Stimulated activated CD4-positive, alpha-beta T cell treated with anti-CD3 and anti-CD28 coated beads, TNF-alpha, amount 100 ng/mL, for 48 hours (primary cell): ENCODE results near the gene SLC35E2B.
"Not testable (repeated sequence)": the region's sequence is repeated elsewhere in the genome, so short reads cannot be mapped to it uniquely, and the experiment has no call there.

ENCODE experiments used
- DNase-seq, 3 donors: peaks; one replicate each; pipeline ENCODE4 v3.0.0-alpha.2; 2020; ENCODE audit warnings: low read depth in 3 of 3

SLC35E2B gene

DNA sequence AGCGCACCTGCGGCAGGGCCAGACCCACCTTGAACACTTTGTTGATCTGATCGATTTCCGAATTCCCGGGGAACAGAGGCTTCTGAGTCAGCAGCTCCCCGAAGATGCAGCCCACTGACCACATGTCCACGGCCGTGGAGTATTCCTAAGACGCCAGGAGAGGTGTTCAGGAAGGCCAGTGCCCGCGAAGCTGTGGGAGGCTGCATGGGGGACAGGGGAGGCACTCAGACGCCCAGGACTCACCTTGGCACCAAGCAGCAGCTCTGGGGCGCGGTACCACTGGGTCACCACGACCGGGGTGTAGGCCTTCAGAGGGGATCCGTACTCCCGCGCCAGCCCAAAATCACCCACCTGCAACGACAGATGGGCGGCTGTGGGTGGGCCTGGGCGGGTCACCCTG lies 11.2 kb upstream of the SLC35E2B start:
- no peak for DNase-seq

DNA sequence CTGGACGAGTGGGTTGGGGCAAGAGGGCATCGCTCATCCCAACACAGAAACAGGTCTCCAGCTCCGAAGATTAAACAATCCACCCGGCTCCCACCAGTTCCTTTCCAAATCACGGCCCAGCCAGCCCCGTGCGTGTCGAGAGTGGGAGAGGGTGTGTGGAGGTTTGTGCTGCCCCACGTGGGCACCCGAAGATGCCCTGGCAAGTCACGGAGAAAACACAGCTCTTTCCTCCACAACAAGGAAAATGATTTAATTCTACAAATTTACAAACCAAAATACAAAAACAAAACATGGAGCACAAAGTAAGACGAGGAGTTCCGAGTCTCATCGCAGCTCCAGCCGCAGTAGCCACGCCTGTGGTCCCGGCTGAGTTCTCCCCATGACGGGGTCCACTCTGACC lies 9.9 kb upstream of the SLC35E2B start:
- not testable (repeated sequence) for DNase-seq

DNA sequence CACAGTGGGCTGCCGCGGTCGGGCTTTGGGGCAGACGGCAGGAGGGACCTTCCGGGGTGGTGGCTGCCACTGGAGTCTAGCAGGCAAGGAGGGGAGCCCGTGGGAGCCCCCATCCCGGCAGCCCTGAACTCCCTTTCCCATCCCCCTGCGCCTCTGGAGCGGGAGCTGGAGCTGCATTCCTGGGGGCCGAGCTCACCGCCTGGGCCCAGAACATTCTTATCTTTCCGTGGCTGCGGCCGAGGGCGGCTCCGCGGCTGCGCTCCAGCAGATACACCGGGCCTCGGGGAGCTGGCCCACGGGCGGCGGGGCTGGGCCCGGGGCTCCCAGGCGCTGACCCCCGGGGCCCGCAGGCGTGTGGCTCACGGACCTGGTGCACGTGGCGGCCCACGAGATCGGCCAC lies 8.0 kb upstream of the SLC35E2B start:
- DNase-seq = not testable (repeated sequence)

DNA sequence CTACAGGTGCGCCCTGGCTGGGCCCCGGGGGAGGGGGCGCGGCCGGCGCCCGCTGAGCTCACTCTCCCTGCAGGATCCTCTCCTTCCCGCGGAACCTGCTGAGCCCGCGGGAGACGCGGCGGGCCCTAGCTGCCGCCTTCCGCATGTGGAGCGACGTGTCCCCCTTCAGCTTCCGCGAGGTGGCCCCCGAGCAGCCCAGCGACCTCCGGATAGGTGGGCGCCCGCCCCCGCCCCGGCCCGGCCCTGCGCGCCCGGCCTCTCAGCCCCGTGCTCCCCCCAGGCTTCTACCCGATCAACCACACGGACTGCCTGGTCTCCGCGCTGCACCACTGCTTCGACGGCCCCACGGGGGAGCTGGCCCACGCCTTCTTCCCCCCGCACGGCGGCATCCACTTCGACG lies 7.5 kb upstream of the SLC35E2B start:
- DNase-seq = not testable (repeated sequence)

DNA sequence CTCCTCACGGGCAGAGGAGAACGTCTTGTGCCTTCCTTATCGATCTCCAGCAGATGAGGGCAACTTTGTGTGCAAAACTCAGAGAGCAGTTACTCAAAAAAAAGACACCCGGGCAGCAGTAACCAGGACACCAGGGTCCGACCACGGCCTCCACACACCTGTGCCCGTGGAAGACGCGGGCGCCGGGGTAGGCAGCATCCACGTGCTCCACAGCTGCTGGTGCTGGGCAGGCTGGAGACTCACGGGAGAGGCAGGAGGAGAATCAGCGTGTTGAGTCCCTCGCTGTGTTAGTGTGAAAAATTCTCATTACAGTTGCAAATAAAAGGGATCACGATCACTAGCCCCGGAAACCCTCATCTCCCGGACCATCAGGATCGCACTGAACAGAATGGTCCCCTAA lies 6.5 kb upstream of the SLC35E2B start:
- not testable (repeated sequence) for DNase-seq

DNA sequence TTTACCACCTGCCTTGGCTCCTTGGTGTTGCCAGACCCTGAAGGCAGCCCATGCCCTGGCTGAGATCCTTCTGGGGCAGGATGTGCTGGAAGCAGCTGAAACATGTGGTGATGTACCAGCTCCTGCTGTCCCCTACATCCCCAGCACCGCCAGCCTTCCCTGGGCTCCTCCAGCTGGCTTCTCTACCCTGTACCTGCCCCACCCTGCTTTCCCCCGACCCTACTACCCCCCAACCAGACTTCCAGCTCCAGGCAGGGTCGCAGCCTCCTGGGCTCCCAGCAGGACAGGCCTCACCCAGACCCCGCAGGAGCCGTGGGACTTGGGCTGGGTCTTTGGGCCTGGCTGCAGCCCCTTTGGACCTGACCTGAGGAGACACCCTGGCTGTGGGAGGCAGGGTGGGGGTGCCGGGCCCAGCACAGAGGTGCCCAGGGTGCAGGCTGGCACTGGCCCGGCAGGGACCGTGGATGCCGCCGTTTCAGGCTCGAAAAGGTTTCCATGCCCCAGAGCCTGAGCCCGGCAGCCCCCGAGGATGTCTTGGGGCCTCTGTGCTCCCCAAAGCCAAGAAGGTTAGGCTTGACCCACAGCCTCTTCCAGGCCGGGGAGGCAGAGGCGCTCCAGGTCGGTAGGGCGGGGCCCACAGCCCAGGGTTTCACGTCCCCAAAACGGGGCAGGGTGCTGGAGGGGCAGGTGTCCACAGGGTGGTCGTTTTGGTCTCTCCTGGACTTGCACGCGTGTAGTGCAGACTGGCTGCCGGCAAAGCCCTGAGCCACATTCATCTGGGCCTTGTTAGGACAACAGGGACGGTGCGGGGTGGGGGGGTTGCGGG lies 5.0 kb upstream of the SLC35E2B start:
- not testable (repeated sequence) for DNase-seq

DNA sequence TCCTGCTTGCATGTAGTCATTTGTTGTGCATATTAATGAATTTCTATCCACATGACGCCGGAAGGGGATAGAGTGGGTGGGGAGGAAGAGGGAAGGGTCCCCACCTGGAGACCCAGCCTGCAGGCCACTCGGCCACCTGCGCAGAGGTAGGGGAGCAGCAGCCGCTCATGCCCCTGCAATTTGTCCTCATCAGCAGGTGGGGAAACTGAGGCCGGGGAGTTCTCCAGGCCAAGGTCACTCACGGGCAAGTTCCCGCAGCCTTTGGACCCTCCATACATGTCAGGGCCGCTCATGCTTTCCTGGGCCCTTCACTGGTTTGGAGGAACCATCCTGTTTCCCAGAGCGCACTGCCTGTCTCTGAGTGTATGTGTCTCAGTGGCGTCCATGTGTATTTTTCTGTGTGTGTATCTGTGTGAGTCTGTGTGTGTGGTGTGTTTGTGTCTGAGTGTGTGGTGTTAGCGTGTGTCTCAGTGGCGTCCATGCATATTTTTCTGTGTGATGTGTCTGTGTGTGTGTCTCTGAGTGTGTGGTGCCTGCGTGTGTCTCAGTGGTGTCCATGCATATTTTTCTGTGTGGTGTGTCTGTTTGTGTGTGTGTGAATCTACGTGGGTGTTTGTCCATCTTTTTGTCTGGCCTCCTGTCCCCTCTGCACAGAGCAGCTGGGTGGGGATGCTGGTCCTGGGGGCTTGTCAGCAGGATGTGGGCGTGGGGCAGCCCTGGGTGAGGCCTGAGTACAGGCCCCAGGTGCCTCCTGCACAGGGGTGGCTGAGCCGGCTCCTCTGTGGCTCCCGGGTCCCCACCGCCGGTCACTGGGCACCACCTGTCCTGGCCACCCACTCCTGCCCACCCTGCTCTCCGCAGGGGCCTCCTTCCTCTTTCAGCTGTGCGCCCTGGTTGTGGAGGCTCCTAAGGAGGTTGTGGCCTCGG lies 4.1 kb upstream of the SLC35E2B start:
- DNase-seq = not testable (repeated sequence)

DNA sequence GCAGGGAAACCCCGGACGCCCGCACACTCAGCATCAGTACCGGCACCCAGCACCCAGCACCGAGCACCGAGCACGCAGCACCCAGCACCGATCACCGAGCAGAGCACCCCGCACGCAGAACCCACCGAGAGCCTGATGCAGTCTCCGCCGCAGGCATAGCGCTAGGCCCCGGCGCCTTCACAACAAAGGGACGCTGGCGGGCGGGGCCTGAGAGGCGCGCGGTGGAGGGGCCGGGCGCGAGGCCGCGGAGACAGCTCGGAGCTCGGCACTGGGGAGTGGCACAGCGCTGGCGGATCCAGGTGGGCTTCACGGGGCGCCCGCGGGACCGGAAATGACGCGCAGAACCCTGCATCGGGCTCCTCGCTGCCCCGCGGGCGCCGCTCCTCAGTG lies 276 bp downstream of the SLC35E2B start:
- DNase-seq = peak in 2 of 3 donors; percentile 67 to 74

DNA sequence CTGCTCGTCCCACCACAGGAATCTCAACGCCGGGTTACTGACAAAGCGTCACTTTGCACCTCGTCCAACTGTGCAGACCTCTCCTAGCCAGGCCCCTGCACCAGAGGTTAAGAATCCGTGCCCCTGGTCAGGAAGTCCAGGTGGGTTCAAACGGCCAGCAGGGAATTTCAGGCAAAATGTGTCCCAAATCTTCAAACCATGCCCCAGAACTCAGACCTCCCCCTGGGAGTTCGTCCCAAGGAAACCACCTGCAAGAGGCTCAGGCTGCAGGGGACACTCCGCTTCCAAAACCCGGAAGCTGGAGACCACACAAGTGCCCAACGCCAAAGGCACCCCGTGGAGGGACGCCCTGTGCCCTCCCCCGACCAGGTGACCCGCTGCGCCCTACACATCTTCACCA lies 1.2 kb downstream of the SLC35E2B start:
- not testable (repeated sequence) for DNase-seq

DNA sequence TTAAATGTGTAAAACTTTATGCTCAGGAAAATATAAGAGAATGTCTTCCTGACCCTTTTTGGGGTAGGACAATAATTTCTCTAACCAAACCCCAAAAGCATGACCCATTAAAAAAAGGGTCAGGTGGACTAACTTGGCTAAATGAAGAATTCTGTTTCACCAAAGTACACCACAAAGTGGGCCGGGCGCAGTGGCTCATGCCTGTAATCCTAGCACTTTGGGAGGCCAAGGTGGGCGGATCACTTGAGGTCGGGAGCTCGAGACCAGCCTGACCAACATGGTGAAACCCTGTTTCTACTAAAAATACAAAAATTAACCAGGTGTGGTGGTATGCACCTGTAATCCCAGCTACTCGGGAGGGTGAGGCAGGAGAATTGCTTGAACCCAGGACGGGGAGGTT lies 3.1 kb downstream of the SLC35E2B start:
- DNase-seq = not testable (repeated sequence)

DNA sequence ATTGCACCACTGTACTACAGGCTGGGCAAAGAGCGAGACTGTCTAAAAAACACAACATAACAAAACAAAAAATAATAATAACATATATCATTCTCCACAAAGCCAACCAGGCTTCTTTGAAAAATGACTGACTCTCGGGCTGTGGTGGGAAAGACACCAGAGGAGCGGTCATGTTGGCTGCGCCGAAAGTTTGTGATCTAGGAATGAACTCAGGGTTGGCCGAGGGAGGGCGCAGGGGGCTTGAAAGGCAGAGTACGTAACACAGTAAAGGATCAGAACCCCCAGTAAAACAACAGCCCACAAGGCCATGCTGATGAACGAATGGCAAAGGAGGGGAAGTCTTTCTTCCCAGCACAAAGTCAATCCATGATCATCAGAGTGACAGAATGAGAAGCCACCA lies 4.7 kb downstream of the SLC35E2B start:
- DNase-seq = no peak

DNA sequence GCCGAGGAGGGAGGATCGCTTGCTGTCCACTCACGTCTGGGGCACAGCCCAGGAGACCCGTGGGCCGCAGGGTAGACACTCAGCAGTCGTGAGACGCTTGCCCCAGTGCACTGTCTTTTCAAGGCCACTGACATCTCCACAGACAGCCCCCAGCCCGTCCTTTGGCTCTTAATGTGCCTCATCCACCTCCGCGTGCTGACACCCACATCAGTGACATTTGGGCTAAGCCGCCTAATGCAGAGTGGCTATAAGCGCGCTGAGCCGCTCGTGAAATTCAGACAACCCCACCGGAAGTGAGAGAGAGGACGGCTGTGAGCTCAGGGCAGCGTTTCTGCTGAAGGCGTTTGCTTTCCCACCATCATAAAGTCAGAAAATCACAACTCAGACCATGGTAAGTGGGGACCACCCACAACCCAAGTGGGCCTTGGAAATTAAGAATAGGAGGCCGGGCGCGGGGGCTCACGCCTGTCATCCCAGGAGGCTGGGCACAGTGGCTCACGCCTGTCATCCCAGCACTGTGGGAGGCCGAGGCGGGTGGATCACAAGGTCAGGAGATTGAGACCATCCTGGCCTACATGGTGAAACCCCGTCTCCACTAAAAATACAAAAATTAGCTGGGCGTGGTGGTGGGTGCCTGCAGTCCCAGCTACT lies 8.4 kb downstream of the SLC35E2B start:
- no peak for DNase-seq

DNA sequence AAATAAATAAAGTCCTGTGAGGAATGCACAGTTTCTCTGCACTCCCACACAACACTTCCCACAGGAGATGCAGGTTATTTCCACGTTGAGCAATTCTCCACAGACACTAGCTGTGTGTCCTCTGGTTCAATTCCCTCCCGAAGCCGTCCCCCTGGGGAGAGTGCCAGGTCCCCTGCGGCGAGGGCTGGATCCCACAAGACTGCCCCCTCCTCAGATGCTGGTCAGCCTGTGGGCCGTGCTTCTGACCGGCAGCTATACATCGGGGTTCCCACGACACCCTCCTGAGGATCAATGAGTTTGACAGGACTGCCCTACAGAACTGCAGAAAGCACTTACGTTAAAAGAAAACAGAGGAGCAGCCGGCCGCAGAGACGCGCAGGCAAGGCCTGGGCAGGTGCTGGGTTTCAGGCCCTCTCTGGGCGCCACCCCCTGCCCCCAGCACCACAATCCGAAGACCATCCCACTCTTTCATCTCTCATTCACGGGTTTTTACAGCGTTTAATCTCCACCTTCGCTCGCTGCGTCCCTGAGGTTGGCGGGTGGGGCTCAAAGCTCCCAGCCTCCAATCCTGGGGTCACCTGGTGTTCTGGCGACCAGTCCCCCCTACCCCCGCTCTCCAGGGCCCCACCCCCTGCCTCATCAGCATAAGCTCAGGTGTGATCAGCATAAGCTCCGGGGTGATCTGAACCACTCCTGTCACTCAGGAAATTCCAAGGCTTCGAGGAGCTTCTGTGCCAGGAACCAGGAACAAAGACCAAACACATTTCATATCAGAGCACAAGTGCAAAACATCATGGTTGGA lies 9.3 kb downstream of the SLC35E2B start:
- no peak for DNase-seq

DNA sequence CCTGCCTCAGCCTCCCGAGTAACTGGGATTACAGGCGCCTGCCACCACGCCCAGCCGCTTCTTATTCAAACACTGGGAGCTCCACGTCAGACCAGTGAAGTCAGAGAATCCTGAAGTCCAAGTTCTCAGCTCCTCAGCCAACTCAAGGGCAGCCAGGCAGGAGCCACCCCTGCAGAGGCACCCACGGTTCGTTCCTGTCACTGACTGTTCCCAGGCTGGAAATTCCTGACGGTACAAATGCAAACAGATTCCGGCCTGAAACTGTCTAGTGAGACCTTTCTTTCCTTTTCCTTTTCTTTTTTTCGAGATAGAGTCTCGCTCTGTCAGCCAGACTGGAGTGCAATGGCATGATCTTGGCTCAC lies 11.7 kb downstream of the SLC35E2B start:
- no peak for DNase-seq

DNA sequence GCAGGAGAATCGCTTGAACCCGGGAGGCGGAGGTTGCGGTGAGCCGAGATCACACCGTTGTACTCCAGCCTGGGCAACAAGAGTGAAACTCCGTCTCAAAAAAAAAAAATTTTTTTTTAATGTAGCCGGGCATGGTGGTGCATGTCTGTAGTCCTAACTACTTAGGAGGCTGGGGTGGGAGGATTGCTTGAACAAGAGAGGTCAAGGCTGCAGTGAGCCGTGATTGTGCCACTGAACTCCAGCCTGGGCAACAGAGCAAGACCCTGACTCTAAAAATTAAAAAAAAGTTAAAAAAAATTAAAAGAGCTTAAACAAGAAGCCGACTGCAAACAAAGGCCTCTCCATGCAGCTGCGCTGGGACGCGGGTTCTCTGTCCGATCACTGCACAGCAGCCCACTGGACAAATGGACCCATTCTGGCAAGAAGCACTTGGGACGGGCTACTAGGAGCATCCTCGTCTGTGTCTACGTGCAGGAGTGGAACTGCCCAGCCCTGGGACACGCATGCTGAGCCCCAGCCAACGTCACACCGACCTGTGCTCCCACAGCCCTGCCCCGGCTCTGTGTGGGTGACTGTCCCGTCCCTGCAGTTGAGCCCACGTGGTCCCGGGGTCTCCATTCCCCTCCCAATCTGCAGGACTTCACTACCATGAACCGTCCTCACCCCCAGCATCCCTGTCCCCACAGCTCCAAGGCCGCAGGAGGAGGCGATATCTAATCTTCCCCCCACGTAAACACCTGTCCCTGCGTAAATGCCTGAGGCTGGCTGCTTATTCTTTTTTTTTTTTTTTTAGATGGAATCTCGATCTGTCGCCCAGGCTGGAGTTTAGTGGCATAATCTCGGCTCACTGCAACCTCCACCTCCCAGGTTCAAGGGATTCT lies 12.3 kb downstream of the SLC35E2B start:
- no peak for DNase-seq

DNA sequence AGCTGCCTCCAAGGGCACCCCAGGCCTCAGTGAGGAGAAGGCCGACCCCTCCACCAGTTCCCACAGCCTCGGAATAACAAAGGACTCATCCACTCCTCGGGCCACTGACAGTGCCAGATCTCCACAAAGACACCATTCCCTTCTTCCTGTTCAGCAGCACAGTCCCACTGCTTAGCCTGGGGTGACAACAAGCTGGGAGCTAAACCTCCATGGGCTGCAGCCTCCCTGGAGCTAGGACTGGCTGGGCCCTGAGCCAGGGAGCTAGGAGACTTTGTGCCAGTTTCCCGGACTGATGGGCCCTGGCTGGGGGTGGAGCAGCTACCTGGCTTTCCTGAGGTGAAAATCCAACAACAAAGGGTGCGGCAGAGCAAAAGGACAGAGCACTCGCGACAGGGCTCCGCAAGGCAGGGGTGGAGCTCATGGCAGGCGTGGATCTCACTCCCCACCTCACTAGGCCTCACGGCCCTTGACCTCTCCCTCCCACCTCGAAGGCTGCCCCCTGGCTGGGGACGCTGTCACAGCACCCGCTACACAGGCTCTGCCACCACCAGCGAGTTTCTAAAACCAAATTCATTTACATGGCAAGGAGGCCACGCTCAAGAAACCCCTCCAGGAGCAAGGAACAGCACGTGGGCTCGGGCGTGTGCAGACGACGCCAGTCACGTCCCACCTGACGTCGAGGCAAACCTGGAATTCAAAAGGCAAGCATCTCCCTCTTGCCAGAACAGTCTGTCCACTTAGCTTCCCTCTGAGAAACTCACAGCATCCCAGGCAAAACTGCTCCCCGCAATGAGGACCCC lies 13.8 kb downstream of the SLC35E2B start:
- peak in 1 of 3 donors; percentile 45 for DNase-seq

DNA sequence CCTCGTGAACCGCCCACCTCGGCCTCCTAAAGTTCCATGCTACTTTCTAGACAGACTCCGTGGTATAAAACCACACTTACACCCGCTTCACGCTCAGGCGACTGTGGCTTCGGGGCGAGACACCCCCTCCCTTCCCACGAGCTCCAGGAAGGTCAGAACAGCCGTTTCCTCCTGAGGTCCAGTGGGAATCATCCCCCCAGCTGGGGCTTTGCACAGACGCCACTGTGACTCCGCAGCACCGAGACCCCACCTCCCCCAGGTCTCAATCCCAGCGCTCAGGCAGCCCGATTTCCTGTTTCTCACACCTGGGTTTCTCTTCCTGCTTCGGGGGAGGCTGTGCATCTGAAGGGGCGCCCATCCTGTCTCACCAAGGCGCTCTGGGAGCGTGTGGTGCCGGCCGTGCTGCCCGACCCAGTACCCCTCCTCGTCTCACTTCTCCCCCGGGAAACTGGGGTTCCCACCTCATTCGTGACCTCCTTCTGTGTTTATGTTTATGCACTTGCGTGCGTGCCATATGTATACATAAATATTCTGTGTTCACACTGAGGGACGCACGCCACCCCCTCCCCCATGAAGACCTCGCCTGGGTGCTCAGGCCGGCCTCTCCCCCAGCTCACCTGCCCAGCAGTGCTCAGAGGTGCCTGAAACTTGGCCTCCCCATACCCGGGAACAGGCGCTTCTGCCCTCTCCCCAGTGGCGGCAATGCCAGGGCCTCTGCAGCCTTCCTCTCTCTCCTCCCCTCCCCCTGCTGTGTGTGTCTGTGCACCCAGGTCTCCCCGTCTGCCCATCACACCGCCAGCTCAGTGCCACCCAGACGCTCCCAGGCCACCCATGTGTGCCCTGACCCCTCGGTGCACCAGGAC lies 14.6 kb downstream of the SLC35E2B start:
- DNase-seq = peak in 2 of 3 donors; percentile 14 to 30

DNA sequence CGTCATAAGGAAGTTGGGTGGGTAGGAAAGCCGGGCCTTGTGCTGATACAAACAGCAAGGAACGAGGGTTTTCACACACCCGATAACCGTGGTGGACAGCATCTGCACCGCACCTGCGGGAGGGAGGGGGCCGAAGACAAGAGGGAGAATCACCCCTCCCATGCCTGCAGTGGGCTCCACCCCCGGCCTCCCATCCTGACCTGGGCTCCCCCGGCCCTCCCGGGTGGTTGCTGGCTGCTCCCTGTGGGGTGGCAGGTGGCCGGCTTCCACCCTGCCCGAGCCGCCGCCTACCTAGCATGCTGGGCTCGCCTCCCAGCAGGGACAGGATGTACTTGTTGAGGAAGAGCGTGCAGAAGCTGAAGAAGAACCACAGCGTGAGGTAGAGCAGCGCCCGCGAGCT lies 16.5 kb downstream of the SLC35E2B start:
- not testable (repeated sequence) for DNase-seq

DNA sequence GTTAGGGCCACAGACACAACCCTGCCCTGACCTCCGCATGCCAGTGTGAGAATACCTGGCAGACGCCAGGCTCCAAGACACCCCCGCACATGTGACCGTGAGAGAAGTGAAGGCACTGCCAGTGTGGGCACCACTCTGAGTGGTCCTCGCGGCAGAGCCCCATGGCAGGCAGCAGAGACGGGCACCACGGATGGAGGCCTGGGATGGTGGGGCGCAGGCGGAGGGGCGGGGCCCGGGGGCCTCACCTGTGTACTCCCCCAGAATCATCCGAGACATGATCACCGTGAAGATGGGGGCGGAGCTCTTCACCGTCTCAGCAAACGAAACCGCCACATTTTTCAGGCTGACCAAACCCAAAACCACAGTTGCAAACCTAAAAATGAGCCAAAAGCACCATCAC lies 17.4 kb downstream of the SLC35E2B start:
- DNase-seq = not testable (repeated sequence)
